Esophagus squamous epithelium (tissue), 4 donors: ENCODE data around the gene CSNK2A3.

ENCODE experiments used
- CTCF ChIP-seq, 6 experiments: fragments of 450-650 bp in 4 of 6; fragments of 200-600 bp in 2 of 6; sonication (generic) in 2 of 6; IDR thresholded peaks; one replicate each; pipeline ENCODE4 v1.5.1; 2016 to 2019; ENCODE audit warnings: antibody characterized with exemption in 6 of 6, mild to moderate bottlenecking in 4 of 6, moderate library complexity in 4 of 6
- POLR2A ChIP-seq, 4 donors: fragments of 450-650 bp; IDR thresholded peaks; one replicate each; pipeline ENCODE4 v1.6.1; 2017; ENCODE audit warnings: antibody characterized with exemption in 4 of 4, mild to moderate bottlenecking in 4 of 4, moderate library complexity in 3 of 4

GRCh38 chr11:11329062-11329806 is 23.8 kb downstream of the CSNK2A3 start:
- TF ChIP-seq CTCF (IDR thresholded peaks at IDR 0.05) (no peak), POLR2A (IDR thresholded peaks at IDR 0.05) (no peak)
